AG09319 (cell line): ENCODE results near the gene COPB1.
A peak's percentile ranks its signal among the peaks of the same experiment; 100 is the strongest.

ENCODE experiments used
- DNase-seq: peaks from one replicate; pipeline ENCODE4 v3.0.0-alpha.2; 2010; ENCODE audit warnings: low read depth; ENCODE audit errors: extremely low read depth
- CTCF ChIP-seq: IDR thresholded peaks from 2 replicates; pipeline ENCODE4 v1.5.1; 2011; ENCODE audit warnings: low read depth, mild to moderate bottlenecking, inconsistent platforms, low read length, moderate library complexity

COPB1 gene

GRCh38 chr11:14418801-14419417 lies 80.7 kb downstream of the COPB1 start:
- DNase-seq = no peak
- TF ChIP-seq CTCF = peak; percentile 18; the same call in 1 of the 2 replicates

- DNase-seq = no peak
- no peak for TF ChIP-seq CTCF
Observed at GRCh38 chr11:14417617-14418374, 81.8 kb downstream of the COPB1 start.

GRCh38 chr11:14417186-14417585 lies 82.4 kb downstream of the COPB1 start:
- no peak for DNase-seq
- TF ChIP-seq CTCF = no peak

- DNase-seq = no peak
- no peak for TF ChIP-seq CTCF
Observed at GRCh38 chr11:14414470-14415461, 84.8 kb downstream of the COPB1 start.

- peak; percentile 30 for DNase-seq
- peak; percentile 29 for TF ChIP-seq CTCF
Observed at GRCh38 chr11:14413307-14414069, 86.1 kb downstream of the COPB1 start.

- TF ChIP-seq CTCF = no peak
- peak; percentile 73 for DNase-seq
Observed at GRCh38 chr11:14411818-14412217, 87.8 kb downstream of the COPB1 start.
